ENCODE measurements around the gene GSN. TPM values are rescaled to one million over a fixed set of nuclear protein-coding genes. Genes with fewer than 3 reads are reported as not detected.

The GSN gene
- total and polyA plus RNA-seq, 2 of the 13 experiments (the other 11 are each of a cell fraction or from before 2014, with no cell fraction given): 294 to 307 TPM

- TF ChIP-seq TBX3 (IDR thresholded peaks at IDR 0.05; ENCODE audit: borderline replicate concordance) (peak; percentile 11; the same call in 1 of the 2 replicates), GATAD1 (CRISPR knock-in tag; IDR thresholded peaks at IDR 0.05) (peak; percentile 24; the same call in 1 of the 2 replicates), SNAPC2 (CRISPR knock-in tag; IDR thresholded peaks at IDR 0.05) (peak; percentile 25; the same call in 1 of the 2 replicates), ZSCAN20 (CRISPR knock-in tag; IDR thresholded peaks at IDR 0.05; ENCODE audit: borderline replicate concordance) (peak; percentile 67; the same call in 1 of the 2 replicates), ZMYM4 (CRISPR knock-in tag; IDR thresholded peaks at IDR 0.05) (peak; percentile 62), ZNF552 (CRISPR knock-in tag; IDR thresholded peaks at IDR 0.05; ENCODE audit: borderline replicate concordance) (no peak), ZBTB7A (CRISPR knock-in tag; IDR thresholded peaks at IDR 0.05) (no peak; the same call in 1 of the 2 replicates), ZGPAT (CRISPR knock-in tag; IDR thresholded peaks at IDR 0.05) (peak; percentile 80; the same call in 1 of the 2 replicates), ATAD3A (CRISPR knock-in tag; IDR thresholded peaks at IDR 0.05) (no peak), SIX4 (CRISPR knock-in tag; IDR thresholded peaks at IDR 0.05) (peak; percentile 54; the same call in 1 of the 2 replicates), DR1 (CRISPR knock-in tag; IDR thresholded peaks at IDR 0.05) (no peak), ZBTB3 (CRISPR knock-in tag; IDR thresholded peaks at IDR 0.05; ENCODE audit: borderline replicate concordance, low read depth) (0 out of 2 replicates have a peak, but pooled peaks have one; percentile 18), MEIS2 (CRISPR knock-in tag; IDR thresholded peaks at IDR 0.05) (0 out of 2 replicates have a peak, but pooled peaks have one; percentile 47), HDAC1 (CRISPR knock-in tag; IDR thresholded peaks at IDR 0.05) (peak; percentile 73), ATF7-NPFF (CRISPR knock-in tag; IDR thresholded peaks at IDR 0.05; ENCODE audit: low read depth) (no peak), ZNF784 (CRISPR knock-in tag; IDR thresholded peaks at IDR 0.05; ENCODE audit: borderline replicate concordance) (0 out of 2 replicates have a peak, but pooled peaks have one; percentile 22), BCLAF1 (IDR thresholded peaks at IDR 0.05) (no peak), ZBTB39 (CRISPR knock-in tag; IDR thresholded peaks at IDR 0.05) (0 out of 2 replicates have a peak, but pooled peaks have one; percentile 50), ZFY (CRISPR knock-in tag; IDR thresholded peaks at IDR 0.05) (peak; percentile 39; the same call in 1 of the 2 replicates), ZNF569 (CRISPR knock-in tag; IDR thresholded peaks at IDR 0.05; ENCODE audit: borderline replicate concordance) (no peak), ZNF557 (CRISPR knock-in tag; IDR thresholded peaks at IDR 0.05) (0 out of 2 replicates have a peak, but pooled peaks have one; percentile 48), ZSCAN12 (CRISPR knock-in tag; IDR thresholded peaks at IDR 0.05) (no peak)
These were observed 104.5 kb downstream of the GSN start (continued) for GRCh38 chr9:121372239-121373010.

Measured in HepG2 (cell line).